Liver (tissue), 9 donors: ENCODE results near the gene DDX59. TPM values are rescaled to one million over a fixed set of nuclear protein-coding genes. Genes with fewer than 3 reads are reported as not detected.

ENCODE experiments used
- DNase-seq: peaks from one replicate; pipeline ENCODE4 v3.0.0-alpha.2; 2017; ENCODE audit warnings: low spot score
- H3K27ac ChIP-seq, 2 donors: one replicate each; pipeline ENCODE4 v1.7.0; 2013; ENCODE audit warnings: inconsistent platforms in 2 of 2, low read length in 2 of 2, control low read depth in 1 of 2, low read depth in 1 of 2, mild to moderate bottlenecking in 1 of 2
- H3K27me3 ChIP-seq, 4 donors: one replicate each; pipeline versions ENCODE4 v1.6.1 to v1.7.0; 2013; ENCODE audit warnings: low read length in 3 of 4, inconsistent platforms in 1 of 4, mild to moderate bottlenecking in 1 of 4, moderate library complexity in 1 of 4; ENCODE audit not compliant: control insufficient read depth in 4 of 4, insufficient read depth in 4 of 4
- H3K36me3 ChIP-seq, 4 donors: one replicate each; pipeline versions ENCODE4 v1.6.1 to v1.7.0; 2013; ENCODE audit warnings: low read length in 3 of 4, mild to moderate bottlenecking in 3 of 4, low read depth in 1 of 4, moderate library complexity in 1 of 4; ENCODE audit not compliant: control insufficient read depth in 4 of 4, insufficient read depth in 3 of 4
- H3K4me1 ChIP-seq, 4 donors: one replicate each; pipeline versions ENCODE4 v1.6.1 to v1.7.0; 2013; ENCODE audit warnings: low read length in 3 of 4, mild to moderate bottlenecking in 3 of 4, moderate library complexity in 1 of 4; ENCODE audit not compliant: control insufficient read depth in 4 of 4, insufficient read depth in 4 of 4
- H3K4me3 ChIP-seq, 3 donors: one replicate each; pipeline versions ENCODE4 v1.6.1 to v1.7.0; 2013; ENCODE audit warnings: low read length in 3 of 3, control low read depth in 1 of 3, low read depth in 1 of 3, mild to moderate bottlenecking in 1 of 3
- H3K9ac ChIP-seq, 2 donors: one replicate each; pipeline ENCODE4 v1.7.0; 2013; ENCODE audit warnings: low read length in 2 of 2, mild to moderate bottlenecking in 2 of 2, moderate library complexity in 2 of 2, control low read depth in 1 of 2, low read depth in 1 of 2
- H3K9me3 ChIP-seq, 4 donors: one replicate each; pipeline versions ENCODE4 v1.6.1 to v1.7.0; 2013; ENCODE audit warnings: low read length in 3 of 4; ENCODE audit not compliant: control insufficient read depth in 4 of 4
- ATF3 ChIP-seq: IDR thresholded peaks from 2 replicates; pipeline ENCODE4 v1.6.1; 2016; ENCODE audit warnings: antibody characterized with exemption
- CTCF ChIP-seq: fragments of 150-350 bp; IDR thresholded peaks from 2 replicates; pipeline ENCODE4 v1.5.1; 2017; ENCODE audit warnings: improper control_type of control experiment, low read depth, low read length; ENCODE audit not compliant: missing input control
- EGR1 ChIP-seq, 2 donors: IDR thresholded peaks; 2 replicates each; pipeline ENCODE4 v1.6.1; 2016 to 2018; ENCODE audit warnings: antibody characterized with exemption in 2 of 2, low read depth in 2 of 2
- FOXA1 ChIP-seq: IDR thresholded peaks from 2 replicates; pipeline ENCODE4 v1.6.1; 2016; ENCODE audit warnings: antibody characterized with exemption
- FOXA2 ChIP-seq: IDR thresholded peaks from 2 replicates; pipeline ENCODE4 v1.6.1; 2016; ENCODE audit warnings: antibody characterized with exemption
- GABPA ChIP-seq, 2 donors: IDR thresholded peaks in 1 of 2; conservative IDR thresholded peaks in 1 of 2; 2 replicates each; pipeline ENCODE4 v1.6.1; 2016; ENCODE audit warnings: antibody characterized with exemption in 2 of 2, mild to moderate bottlenecking in 1 of 2, moderate library complexity in 1 of 2
- HNF4A ChIP-seq, 2 donors: conservative IDR thresholded peaks; 2 replicates each; pipeline ENCODE4 v1.6.1; 2016; ENCODE audit warnings: antibody characterized with exemption in 2 of 2, mild to moderate bottlenecking in 2 of 2
- HNF4G ChIP-seq: IDR thresholded peaks from 2 replicates; pipeline ENCODE4 v1.6.1; 2016; ENCODE audit warnings: antibody characterized with exemption
- JUND ChIP-seq, 2 donors: IDR thresholded peaks; 2 replicates each; pipeline ENCODE4 v1.6.1; 2016; ENCODE audit warnings: antibody characterized with exemption in 2 of 2
- MAX ChIP-seq: IDR thresholded peaks from 2 replicates; pipeline ENCODE4 v1.6.1; 2016; ENCODE audit warnings: antibody characterized with exemption
- NR2F2 ChIP-seq: IDR thresholded peaks from 2 replicates; pipeline ENCODE4 v1.6.1; 2016; ENCODE audit warnings: antibody characterized with exemption
- RAD21 ChIP-seq, 2 donors: IDR thresholded peaks; 2 replicates each; pipeline ENCODE4 v1.6.1; 2016; ENCODE audit warnings: antibody characterized with exemption in 2 of 2, mild to moderate bottlenecking in 2 of 2
- REST ChIP-seq: IDR thresholded peaks from 2 replicates; pipeline ENCODE4 v1.6.1; 2016; ENCODE audit warnings: antibody characterized with exemption, mild to moderate bottlenecking
- RXRA ChIP-seq, 2 donors: IDR thresholded peaks; 2 replicates each; pipeline ENCODE4 v1.6.1; 2017 to 2018; ENCODE audit warnings: antibody characterized with exemption in 2 of 2, mild to moderate bottlenecking in 1 of 2
- SP1 ChIP-seq: IDR thresholded peaks from 2 replicates; pipeline ENCODE4 v1.6.1; 2018; ENCODE audit warnings: antibody characterized with exemption, mild to moderate bottlenecking
- TAF1 ChIP-seq: conservative IDR thresholded peaks from 2 replicates; pipeline ENCODE4 v1.6.1; 2016; ENCODE audit warnings: antibody characterized with exemption, mild to moderate bottlenecking
- YY1 ChIP-seq: IDR thresholded peaks from 2 replicates; pipeline ENCODE4 v1.6.1; 2016; ENCODE audit warnings: antibody characterized with exemption, mild to moderate bottlenecking
- ZBTB33 ChIP-seq: IDR thresholded peaks from 2 replicates; pipeline ENCODE4 v1.6.1; 2016; ENCODE audit warnings: antibody characterized with exemption
- WGBS: extraction: QIAGEN DNeasy Blood & Tissue Kit; methylation state at CpG from one replicate; pipeline ENCODE4 v1.1.7; 2013; 5-methylcytosine and 5-hydroxymethylcytosine counted together
- polyA plus RNA-seq, 2 donors: library from polyadenylated mRNA; stranded (reverse) in 1 of 2; unstranded in 1 of 2; fragments of 200-250 nt in 1 of 2; fragments of >200 nt in 1 of 2; fragmentation: Nextera tagmentation in 1 of 2; extraction: Ambion mirVana in 1 of 2; gene quantifications; one replicate each; pipeline versions ENCODE4 v1.2.1 to v1.2.3, GENCODE V29; 2013 to 2015
- total RNA-seq, 2 donors: library from RNA; depleted of rRNA; stranded (reverse); fragments of >200 nt; gene quantifications; one replicate each; pipeline ENCODE4 v1.2.3, GENCODE V29; 2014
- donor health status: healthy.
- donor health status: healthy.
- donor health status: healthy.
- donor health status: healthy.
- donor health status: healthy.

The DDX59 gene
- total and polyA plus RNA-seq, 4 donors = 5.8 to 12.1 (median 8.6) TPM

- Histone ChIP-seq H3K27me3 (no peaks in the 10 kb centered on the region), H3K4me3 (peak within 1 kb of the TSS; percentile 57 to 68 (median 63)), H3K36me3 (no peaks in the 10 kb centered on the region), H3K27ac (peak within 1 kb of the TSS; percentile 22 to 28), H3K9ac (peak within 1 kb of the TSS; percentile 23 to 60), H3K9me3 (no peaks in the 10 kb centered on the region), H3K4me1 (peaks cover 1 to 12% (median 8%) of the 10 kb centered on the region in 4 donors)
- DNase-seq = peak; percentile 95
- under 1% methylated on average over 59 of the region's 59 CpGs for WGBS
- TF ChIP-seq NR2F2 (no peak), GABPA (IDR thresholded peaks at IDR 0.05 in 1 of 2, conservative IDR thresholded peaks at IDR 0.05 in 1 of 2) (peak; percentile 45 to 86), YY1 (peak; percentile 47), FOXA1 (no peak), HNF4A (conservative IDR thresholded peaks at IDR 0.05) (no peak), REST (no peak), RXRA (IDR thresholded peaks at IDR 0.05) (no peak), RAD21 (IDR thresholded peaks at IDR 0.05) (no peak), TAF1 (no peak), MAX (peak; percentile 11), ZBTB33 (no peak), JUND (IDR thresholded peaks at IDR 0.05) (no peak), EGR1 (IDR thresholded peaks at IDR 0.05; ENCODE audit: low read depth in 2 of 2) (no peak), ATF3 (no peak), CTCF (no peak), SP1 (peak; percentile 59), HNF4G (no peak), FOXA2 (no peak)
Measured at GRCh38 chr1:200620273-200621131, 49.2 kb downstream of the DDX59 start, which contains the start of gene KIF14. KIF14 (minus strand) TSS chr1:200620751; CDS start chr1:200618723, 2,028 bp downstream.
